ENCODE data around the gene STK32C.

Gene STK32C

GRCh38 chr10:132198381-132199181 lies 109.2 kb downstream of the STK32C start:
- no peak for DNase-seq (ENCODE audit: low read depth)

- no peak for DNase-seq (ENCODE audit: low read depth)
Measured at GRCh38 chr10:132198068-132198370, 109.7 kb downstream of the STK32C start.

GRCh38 chr10:132197271-132198067 lies 110.3 kb downstream of the STK32C start:
- DNase-seq (ENCODE audit: low read depth) = no peak

GRCh38 chr10:132196178-132197113 lies 111.3 kb downstream of the STK32C start:
- no peak for DNase-seq (ENCODE audit: low read depth)

- no peak for DNase-seq (ENCODE audit: low read depth)
Measured at GRCh38 chr10:132195366-132196075, 112.2 kb downstream of the STK32C start.

GRCh38 chr10:132194726-132195125 lies 113.0 kb downstream of the STK32C start:
- DNase-seq (ENCODE audit: low read depth) = no peak

GRCh38 chr10:132193907-132194552 lies 113.7 kb downstream of the STK32C start:
- DNase-seq (ENCODE audit: low read depth) = peak; percentile 12

GRCh38 chr10:132192991-132193665 lies 114.6 kb downstream of the STK32C start:
- no peak for DNase-seq (ENCODE audit: low read depth)

- DNase-seq (ENCODE audit: low read depth) = no peak
Measured at GRCh38 chr10:132192076-132192975, 115.4 kb downstream of the STK32C start.

- no peak for DNase-seq (ENCODE audit: low read depth)
Measured at GRCh38 chr10:132189810-132190422, 117.8 kb downstream of the STK32C start.

GRCh38 chr10:132189016-132189415 lies 118.7 kb downstream of the STK32C start:
- DNase-seq (ENCODE audit: low read depth) = no peak

GRCh38 chr10:132188331-132188730 lies 119.4 kb downstream of the STK32C start:
- no peak for DNase-seq (ENCODE audit: low read depth)

GRCh38 chr10:132187430-132188138 lies 120.2 kb downstream of the STK32C start:
- DNase-seq (ENCODE audit: low read depth) = no peak

GRCh38 chr10:132186488-132187429 lies 121.0 kb downstream of the STK32C start, which contains the start of gene DPYSL4:
TSS of gene DPYSL4 (plus strand) at chr10:132186948. CDS start at chr10:132187064, 116 bp downstream.
- no peak for DNase-seq (ENCODE audit: low read depth)

GRCh38 chr10:132185601-132186487 lies 121.9 kb downstream of the STK32C start:
- DNase-seq (ENCODE audit: low read depth) = peak; percentile 27

All from amniotic epithelial cell (primary cell).